Amniotic epithelial cell (primary cell): ENCODE measurements around the gene CDK13.
A peak's percentile ranks its signal among the peaks of the same experiment; 100 is the strongest.

Source experiments
- DNase-seq: peaks from one replicate; pipeline ENCODE4 v3.0.0-alpha.2; 2010; ENCODE audit warnings: low read depth

Gene CDK13

GRCh38 chr7:39949971-39950472 is at the start of gene CDK13:
CDK13 (plus strand) TSS chr7:39950256; CDS start chr7:39950642, 386 bp downstream.
- peak; percentile 74 for DNase-seq

- peak; percentile 33 for DNase-seq
These were observed 46.0 kb upstream of the CDK13 start for GRCh38 chr7:39904077-39904486.

GRCh38 chr7:39908141-39908540 is 41.9 kb upstream of the CDK13 start:
- DNase-seq = no peak

- no peak for DNase-seq
These were observed 41.1 kb upstream of the CDK13 start for GRCh38 chr7:39908973-39909372.

- DNase-seq = no peak
These were observed 40.5 kb upstream of the CDK13 start for GRCh38 chr7:39909526-39909925.

GRCh38 chr7:39910108-39910869 is 39.8 kb upstream of the CDK13 start:
- DNase-seq = peak; percentile 45

GRCh38 chr7:39911167-39911566 is 38.9 kb upstream of the CDK13 start:
- peak; percentile 21 for DNase-seq

- DNase-seq = peak; percentile 41
These were observed 34.2 kb upstream of the CDK13 start for GRCh38 chr7:39915847-39916246.

- no peak for DNase-seq
These were observed 30.4 kb upstream of the CDK13 start for GRCh38 chr7:39919646-39920045.

- DNase-seq = peak; percentile 37
These were observed 28.4 kb upstream of the CDK13 start for GRCh38 chr7:39921506-39922175.

GRCh38 chr7:39922580-39922979 is 27.5 kb upstream of the CDK13 start:
- no peak for DNase-seq

GRCh38 chr7:39923091-39923490 is 27.0 kb upstream of the CDK13 start:
- no peak for DNase-seq

- DNase-seq = no peak
These were observed 25.9 kb upstream of the CDK13 start for GRCh38 chr7:39924122-39924521.

- no peak for DNase-seq
These were observed 23.9 kb upstream of the CDK13 start for GRCh38 chr7:39926111-39926510.

GRCh38 chr7:39927018-39927417 is 23.0 kb upstream of the CDK13 start:
- DNase-seq = no peak

GRCh38 chr7:39934132-39934531 is 15.9 kb upstream of the CDK13 start:
- DNase-seq = no peak

GRCh38 chr7:39936761-39937160 is 13.3 kb upstream of the CDK13 start:
- no peak for DNase-seq

- DNase-seq = no peak
These were observed 12.5 kb upstream of the CDK13 start for GRCh38 chr7:39937366-39938153.

GRCh38 chr7:39942883-39943282 is 7.2 kb upstream of the CDK13 start:
- DNase-seq = no peak

GRCh38 chr7:39946693-39947092 is 3.4 kb upstream of the CDK13 start:
- no peak for DNase-seq

- peak; percentile 28 for DNase-seq
These were observed 1.6 kb upstream of the CDK13 start for GRCh38 chr7:39948375-39948955.
